ENCODE data around the gene TM4SF4. TPM values are rescaled to one million over a fixed set of nuclear protein-coding genes. Genes with fewer than 3 reads are reported as not detected.

TM4SF4 gene
- total RNA-seq, 4 donors from 2014 or later, result not detected

GRCh38 chr3:149494759-149495580 is 20.5 kb downstream of the TM4SF4 start:
- Histone ChIP-seq H3K27ac (no peak overlapping the region), H3K27me3 (peaks cover 0 to 6% (median 0%) of the 10 kb centered on the region in 4 donors), H3K4me1 (peaks cover 0 to 4% (median 0%) of the 10 kb centered on the region in 3 donors), H3K36me3 (no peaks in the 10 kb centered on the region), H3K9me3 (no peaks in the 10 kb centered on the region), H3K4me3 (no peak overlapping the region)
- DNase-seq, result no peak
- intact Hi-C loops (cut with DNase I), result loop anchor here (10.0 kb wide), 1 partner anchor 280 kb away; no protein-coding TSS in a partner anchor
- no peak for TF ChIP-seq POLR2A (IDR thresholded peaks at IDR 0.05)
- no peak for TF ChIP-seq CTCF (IDR thresholded peaks at IDR 0.05)
- 78 to 83% methylated on average over 3 to 6 of the region's 6 CpGs for WGBS, 2 donors

GRCh38 chr3:149495581-149496125 is 21.2 kb downstream of the TM4SF4 start:
- Histone ChIP-seq H3K9me3 (no peaks in the 10 kb centered on the region), H3K27ac (no peak overlapping the region), H3K4me3 (no peak overlapping the region), H3K4me1 (peaks cover 0 to 4% (median 0%) of the 10 kb centered on the region in 3 donors), H3K27me3 (peaks cover 0 to 6% (median 0%) of the 10 kb centered on the region in 4 donors), H3K36me3 (no peaks in the 10 kb centered on the region)
- TF ChIP-seq CTCF (IDR thresholded peaks at IDR 0.05) (no peak), POLR2A (IDR thresholded peaks at IDR 0.05) (no peak)
- intact Hi-C loops (cut with DNase I), result loop anchor here (10.0 kb wide), 1 partner anchor 279 kb away; no protein-coding TSS in a partner anchor
- WGBS, 2 donors, result 92 to 93% methylated on average over 6 of the region's 6 CpGs
- no peak for DNase-seq

GRCh38 chr3:149496891-149497290 is 22.4 kb downstream of the TM4SF4 start:
- H3K27me3 ChIP-seq, result peaks cover 0 to 6% (median 0%) of the 10 kb centered on the region in 4 donors
- no peak for DNase-seq
- H3K4me1 ChIP-seq, result peaks cover 0 to 4% (median 0%) of the 10 kb centered on the region in 3 donors
- TF ChIP-seq CTCF (IDR thresholded peaks at IDR 0.05) (no peak), POLR2A (IDR thresholded peaks at IDR 0.05) (no peak)
- no peak overlapping the region for H3K4me3 ChIP-seq
- WGBS, 2 donors, result 77 to 91% methylated on average over 4 of the region's 4 CpGs
- no peaks in the 10 kb centered on the region for H3K9me3 ChIP-seq
- no peaks in the 10 kb centered on the region for H3K36me3 ChIP-seq
- intact Hi-C loops (cut with DNase I), result loop anchor here (10.0 kb wide), 1 partner anchor 278 kb away; no protein-coding TSS in a partner anchor
- no peak overlapping the region for H3K27ac ChIP-seq

GRCh38 chr3:149497966-149498670 is 23.6 kb downstream of the TM4SF4 start:
- intact Hi-C loops (cut with DNase I), result loop anchor here (10.0 kb wide), 1 partner anchor 277 kb away; no protein-coding TSS in a partner anchor

More at GRCh38 chr3:149497966-149498670, 23.6 kb downstream of the TM4SF4 start:
- Histone ChIP-seq H3K4me3 (no peak overlapping the region), H3K27me3 (peaks cover 0 to 6% (median 0%) of the 10 kb centered on the region in 4 donors), H3K36me3 (no peaks in the 10 kb centered on the region), H3K4me1 (peaks cover 0 to 4% (median 0%) of the 10 kb centered on the region in 3 donors), H3K27ac (no peak overlapping the region), H3K9me3 (no peaks in the 10 kb centered on the region)
- TF ChIP-seq POLR2A (IDR thresholded peaks at IDR 0.05), result no peak
- no peak for TF ChIP-seq CTCF (IDR thresholded peaks at IDR 0.05)
- DNase-seq, result no peak
- 50 to 57% methylated on average over 4 of the region's 4 CpGs for WGBS, 2 donors

All from esophagus squamous epithelium (tissue), 5 donors.